ENCODE results near the gene CYP27C1.

CYP27C1 gene

DNA sequence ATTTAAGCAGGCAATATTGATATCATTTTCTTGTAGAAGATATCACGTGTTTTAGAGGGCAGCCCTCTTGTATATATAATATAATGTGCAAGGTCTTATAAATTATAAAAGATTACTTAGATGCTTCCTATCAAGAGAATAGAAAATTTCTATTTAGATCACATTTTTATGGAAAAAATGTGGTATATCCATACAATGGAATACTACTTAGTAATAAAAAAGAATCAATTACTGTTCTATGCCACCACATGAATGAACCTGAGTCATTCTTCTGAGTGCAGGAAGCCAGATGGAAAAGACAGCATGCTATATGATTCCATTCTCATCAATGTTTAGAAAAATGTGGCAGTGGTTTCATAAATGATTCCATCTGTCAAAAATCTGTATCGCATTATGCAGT, 23.6 kb downstream of the CYP27C1 start:
- no peak overlapping the region for H3K4me3 ChIP-seq (ENCODE audit: low read depth, low read length)
- TF ChIP-seq, protein P1, sequence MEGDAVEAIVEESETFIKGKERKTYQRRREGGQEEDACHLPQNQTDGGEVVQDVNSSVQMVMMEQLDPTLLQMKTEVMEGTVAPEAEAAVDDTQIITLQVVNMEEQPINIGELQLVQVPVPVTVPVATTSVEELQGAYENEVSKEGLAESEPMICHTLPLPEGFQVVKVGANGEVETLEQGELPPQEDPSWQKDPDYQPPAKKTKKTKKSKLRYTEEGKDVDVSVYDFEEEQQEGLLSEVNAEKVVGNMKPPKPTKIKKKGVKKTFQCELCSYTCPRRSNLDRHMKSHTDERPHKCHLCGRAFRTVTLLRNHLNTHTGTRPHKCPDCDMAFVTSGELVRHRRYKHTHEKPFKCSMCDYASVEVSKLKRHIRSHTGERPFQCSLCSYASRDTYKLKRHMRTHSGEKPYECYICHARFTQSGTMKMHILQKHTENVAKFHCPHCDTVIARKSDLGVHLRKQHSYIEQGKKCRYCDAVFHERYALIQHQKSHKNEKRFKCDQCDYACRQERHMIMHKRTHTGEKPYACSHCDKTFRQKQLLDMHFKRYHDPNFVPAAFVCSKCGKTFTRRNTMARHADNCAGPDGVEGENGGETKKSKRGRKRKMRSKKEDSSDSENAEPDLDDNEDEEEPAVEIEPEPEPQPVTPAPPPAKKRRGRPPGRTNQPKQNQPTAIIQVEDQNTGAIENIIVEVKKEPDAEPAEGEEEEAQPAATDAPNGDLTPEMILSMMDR (IDR thresholded peaks at IDR 0.05; ENCODE audit: low read depth, low read length): no peak

DNA sequence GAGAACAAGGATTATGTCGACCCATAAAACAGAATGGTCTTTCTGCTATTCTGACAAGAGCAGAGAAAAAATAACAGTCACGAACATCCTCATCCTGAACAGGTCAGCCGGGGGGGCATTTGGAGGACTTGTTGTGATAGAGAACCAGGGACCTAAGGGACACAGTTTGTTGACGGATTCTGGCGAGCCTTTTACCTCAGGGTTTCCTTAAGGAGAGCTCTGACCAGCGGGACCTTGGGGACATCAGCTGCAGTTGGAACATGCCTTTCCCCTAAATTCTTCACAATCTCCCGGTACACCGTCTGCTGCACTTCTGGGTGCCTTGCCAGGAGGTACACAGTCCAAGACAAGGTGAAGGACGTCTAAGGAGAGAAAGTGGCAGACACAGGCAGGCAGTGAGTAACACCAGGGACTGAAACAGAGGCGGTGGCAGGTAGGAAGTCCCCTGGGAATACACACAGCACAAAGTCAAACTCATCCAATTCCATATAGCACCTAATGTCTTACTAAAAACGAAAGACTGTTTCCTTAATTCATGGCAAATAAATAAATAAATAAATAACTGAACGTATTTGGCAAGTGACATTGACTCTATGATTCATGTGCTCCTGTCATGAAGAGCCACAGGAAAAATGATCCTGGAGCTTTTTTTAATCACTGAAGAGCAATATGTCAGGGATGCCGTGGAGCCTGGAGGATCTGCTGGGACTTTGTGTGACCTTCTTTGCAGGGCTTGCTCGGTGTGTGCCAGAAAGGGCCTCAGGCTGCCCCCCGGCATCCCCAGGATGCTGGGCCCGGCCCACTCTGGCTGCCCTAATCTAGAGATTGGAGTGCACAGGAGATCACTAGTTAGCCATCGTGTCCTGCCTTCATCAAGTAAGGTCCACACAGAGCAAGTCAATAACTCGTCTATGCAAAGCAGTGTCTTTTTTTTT, 24.7 kb downstream of the CYP27C1 start:
- TF ChIP-seq, protein P1 (IDR thresholded peaks at IDR 0.05; ENCODE audit: low read depth, low read length): no peak
- H3K4me3 ChIP-seq (ENCODE audit: low read depth, low read length): no peak overlapping the region

DNA sequence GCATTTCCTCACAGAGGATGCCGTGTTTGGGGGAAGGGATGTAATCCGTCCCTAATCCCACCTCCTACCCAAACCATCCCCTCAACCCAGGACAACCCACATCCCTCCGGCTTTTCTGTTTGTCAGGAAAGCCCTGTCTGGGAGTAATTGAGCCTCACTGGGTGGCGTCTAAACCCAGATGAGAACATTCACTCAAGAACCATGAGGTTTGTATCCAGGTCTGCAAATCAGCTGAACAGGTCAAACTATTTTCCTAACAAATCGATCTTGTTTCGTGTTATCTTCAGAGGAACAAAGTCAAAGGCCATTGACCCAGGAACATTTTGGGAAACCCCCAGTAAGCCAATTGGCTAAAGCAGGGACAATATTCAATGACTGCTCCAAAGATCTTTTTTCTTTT, 25.7 kb downstream of the CYP27C1 start:
- H3K4me3 ChIP-seq (ENCODE audit: low read depth, low read length): no peak overlapping the region
- TF ChIP-seq, protein P1 (IDR thresholded peaks at IDR 0.05; ENCODE audit: low read depth, low read length): no peak

DNA sequence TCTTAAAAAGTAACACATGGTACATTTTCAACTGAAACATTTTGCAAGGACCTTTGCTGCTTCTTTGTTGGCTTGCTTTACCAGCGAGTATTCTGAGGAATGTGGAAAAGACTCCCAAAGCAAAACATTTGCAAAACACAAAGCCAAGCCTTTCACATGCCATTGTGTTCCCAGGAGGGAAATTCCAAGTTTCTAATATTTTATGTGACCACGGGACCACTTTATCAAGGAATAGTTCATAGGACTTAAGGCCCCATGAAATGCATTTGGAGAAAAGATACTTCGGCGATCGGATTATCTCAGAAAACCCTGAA, 26.2 kb downstream of the CYP27C1 start:
- no peak overlapping the region for H3K4me3 ChIP-seq (ENCODE audit: low read depth, low read length)
- TF ChIP-seq, protein P1 (IDR thresholded peaks at IDR 0.05; ENCODE audit: low read depth, low read length): no peak

DNA sequence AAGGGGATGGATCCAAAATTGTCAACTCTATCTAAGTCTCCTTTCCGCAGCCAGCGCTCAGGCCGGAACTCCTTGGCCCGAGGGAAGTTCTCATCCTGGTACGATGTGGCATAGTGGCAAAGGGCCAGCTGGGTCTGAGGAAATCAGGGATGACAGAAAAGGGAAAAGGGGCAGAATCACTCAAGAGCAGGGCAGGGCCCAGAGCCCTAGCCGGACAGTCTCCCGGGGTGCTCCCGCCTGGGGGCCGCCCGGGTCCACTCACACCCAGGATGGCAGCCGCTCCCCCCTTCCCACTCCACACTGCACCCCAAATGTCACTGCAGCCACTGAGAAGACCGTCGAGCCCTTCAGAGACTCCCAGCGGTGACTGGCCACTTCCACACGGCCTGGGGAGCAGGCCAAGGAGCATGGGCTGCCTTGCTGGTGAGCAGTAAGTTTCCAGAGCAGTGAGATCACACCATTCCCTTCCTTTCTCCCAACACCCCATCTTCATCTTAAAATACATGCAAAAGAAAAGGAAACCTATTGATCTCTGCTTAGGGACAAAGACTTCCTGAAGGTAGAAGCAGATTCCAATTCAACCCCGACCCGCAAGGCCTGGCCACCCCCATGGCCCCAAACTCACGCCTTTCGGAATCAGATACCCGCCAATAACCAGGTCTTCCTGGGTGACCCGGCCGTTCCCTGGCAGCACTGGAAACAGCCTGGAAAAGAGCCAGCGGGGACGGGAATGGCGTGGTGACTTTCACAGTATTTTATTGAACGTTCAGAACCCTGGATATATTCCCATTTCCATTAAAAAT, 26.7 kb downstream of the CYP27C1 start:
- TF ChIP-seq, protein P1 (IDR thresholded peaks at IDR 0.05; ENCODE audit: low read depth, low read length): no peak
- no peak overlapping the region for H3K4me3 ChIP-seq (ENCODE audit: low read depth, low read length)

DNA sequence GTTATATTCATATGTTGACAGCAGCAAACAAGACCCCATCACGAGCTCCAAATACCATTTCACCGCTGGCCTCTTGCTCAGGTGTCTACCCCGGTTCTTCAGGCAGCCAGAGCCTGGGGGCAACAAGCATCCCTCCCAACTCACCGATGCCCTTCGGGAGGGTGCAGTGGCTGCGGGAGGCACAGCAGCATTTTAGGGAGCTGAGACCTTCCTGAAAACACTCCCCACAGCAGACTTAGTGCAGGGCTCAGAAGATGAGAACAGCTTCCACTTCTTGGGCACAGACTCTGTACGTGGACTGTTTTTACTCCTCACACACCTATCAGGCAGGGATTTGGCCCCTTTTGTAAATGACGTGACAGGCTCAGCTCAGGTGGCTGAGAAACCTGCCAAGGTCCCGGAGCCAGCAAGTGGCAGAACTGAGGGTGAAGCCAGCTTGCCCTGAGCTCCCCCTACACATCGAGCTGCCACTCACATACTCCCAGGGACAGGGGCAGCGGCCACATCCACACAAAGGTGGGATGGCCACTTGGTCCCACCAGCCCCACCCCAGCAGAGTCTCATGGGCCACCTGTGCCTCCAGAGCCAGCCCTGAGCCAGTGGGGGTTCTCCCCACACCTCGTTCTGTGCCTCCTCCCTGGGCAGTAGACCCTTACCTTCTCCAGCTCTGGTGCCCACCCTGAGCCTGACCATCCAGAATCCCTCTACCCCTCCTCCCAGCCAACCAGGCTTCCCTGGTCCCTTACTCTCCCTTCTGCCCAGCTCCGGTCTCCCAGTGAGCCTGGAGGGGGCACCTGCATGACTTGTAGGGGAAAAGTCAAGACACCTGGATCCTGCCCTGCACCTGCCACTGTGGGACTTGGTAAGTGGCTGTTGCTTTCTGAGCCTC, 28.5 kb downstream of the CYP27C1 start:
- TF ChIP-seq, protein P1 (IDR thresholded peaks at IDR 0.05; ENCODE audit: low read depth, low read length): no peak
- H3K4me3 ChIP-seq (ENCODE audit: low read depth, low read length): no peak overlapping the region

All from WI38 (cell line).